GM18873 (cell line): Measurements from ENCODE around the gene UBAP1.
"Not testable (repeated sequence)": the region's sequence is repeated elsewhere in the genome, so short reads cannot be mapped to it uniquely, and the experiment has no call there.

Experiments used
- ATAC-seq: cut with Tn5 transposase; IDR thresholded peaks from one replicate; pipeline ENCODE4 v1.9.1; 2021; ENCODE audit warnings: mild to moderate bottlenecking, moderate library complexity, moderate number of reproducible peaks; ENCODE audit not compliant: unreplicated experiment, low FRiP score

UBAP1 gene

DNA sequence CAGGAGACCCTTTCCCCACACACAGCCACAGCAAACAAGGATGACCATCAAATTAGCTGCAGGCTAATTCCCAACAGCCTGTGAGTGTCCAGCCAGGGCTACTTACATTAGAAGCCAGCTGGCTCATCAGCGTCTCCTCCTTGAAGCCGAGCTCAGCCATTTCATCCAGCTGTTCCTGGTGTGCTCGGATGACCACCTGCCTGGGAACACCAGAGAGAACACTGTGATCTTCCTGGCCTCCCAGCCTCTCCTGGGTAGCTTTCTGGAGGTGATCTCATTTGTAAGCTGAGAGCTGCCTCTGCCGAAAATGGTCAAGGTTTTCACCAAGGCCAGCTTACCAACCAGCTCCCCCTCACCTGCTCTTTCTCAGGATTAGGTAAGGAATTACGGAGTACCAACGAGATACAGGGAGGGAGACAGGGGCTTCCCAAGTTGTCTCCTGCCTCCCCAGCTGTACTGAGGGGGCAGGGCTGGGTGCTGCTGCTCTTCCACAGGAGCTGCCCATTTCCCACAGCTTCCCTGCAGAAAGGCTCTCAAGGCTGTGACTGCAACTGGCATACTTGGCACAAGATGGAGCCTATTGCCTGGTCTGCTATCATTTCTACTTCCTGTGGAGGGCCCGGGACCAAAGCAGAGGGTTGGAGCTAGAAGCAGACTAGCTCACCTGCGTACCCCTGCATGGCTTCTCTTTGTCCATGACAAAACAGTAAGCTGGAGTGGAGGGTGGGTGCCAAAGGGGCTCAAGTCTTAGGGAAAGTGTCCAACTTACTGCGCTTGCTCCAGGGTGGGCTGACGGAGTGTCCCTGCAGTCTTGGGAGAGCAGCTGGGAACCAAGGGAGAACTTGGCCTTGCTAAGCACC, 76.4 kb downstream of the UBAP1 start:
- ATAC-seq, result no peak

DNA sequence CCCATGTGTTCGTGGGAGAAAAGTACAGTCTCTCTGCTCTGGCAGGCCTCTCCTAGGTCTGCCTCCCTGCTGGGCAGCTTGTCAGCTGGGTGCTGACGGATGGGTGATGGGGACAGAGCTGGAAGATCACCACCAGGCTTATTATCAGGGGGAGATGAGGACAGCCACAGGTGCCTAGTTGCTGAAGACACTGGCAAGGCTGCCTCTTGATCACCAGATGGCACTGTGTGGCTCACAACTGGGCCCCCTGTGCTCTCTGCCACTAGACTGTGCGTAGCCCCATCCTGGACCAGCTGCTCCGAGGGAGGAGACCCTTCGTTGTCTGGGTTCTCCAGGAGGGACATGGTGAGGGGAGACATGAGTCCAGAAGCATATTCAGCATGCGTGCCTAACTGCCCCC, 77.3 kb downstream of the UBAP1 start:
- no peak for ATAC-seq

- ATAC-seq, result no peak
Observed at GRCh38 chr9:34256987-34257585, 78.2 kb downstream of the UBAP1 start.

DNA sequence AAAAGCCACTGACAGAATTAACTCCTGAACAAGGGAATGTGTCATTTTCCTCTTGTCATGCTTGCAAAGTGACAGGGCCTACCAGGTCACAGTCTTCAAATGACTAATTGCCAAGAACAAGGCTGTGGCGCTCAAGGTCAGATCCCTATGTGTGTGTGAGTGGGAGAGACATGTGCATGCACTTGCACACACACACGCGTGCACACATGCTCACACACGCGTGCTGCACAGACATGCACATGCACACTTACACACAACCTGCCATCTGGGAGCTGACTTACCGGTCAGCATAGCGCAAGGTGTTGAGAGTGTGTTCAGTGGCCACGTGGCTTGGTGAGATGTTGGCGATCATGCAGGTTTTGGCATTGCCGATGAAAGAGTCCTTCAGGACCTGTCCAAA, 80.5 kb downstream of the UBAP1 start:
- no peak for ATAC-seq

- no peak for ATAC-seq
Observed at GRCh38 chr9:34262971-34263370, 84.1 kb downstream of the UBAP1 start.

DNA sequence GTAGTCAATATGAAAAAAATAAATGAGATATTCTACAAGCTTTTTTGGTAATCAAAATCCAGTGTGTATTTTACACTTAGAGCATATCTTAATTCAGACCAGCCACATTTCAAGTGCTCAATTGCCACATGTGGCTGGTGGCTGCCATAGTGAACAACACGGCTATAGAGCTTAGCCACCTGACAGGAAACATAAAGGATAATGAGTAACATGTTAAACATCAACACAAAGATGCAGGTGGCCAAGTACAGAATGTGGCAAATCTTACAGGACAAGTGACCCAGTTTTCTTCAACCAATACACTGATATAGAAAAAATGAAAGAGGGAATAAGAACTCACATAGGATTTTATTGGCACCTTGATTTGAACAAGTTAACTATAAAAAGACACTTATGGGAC, 88.8 kb downstream of the UBAP1 start:
- ATAC-seq, result no peak

- no peak for ATAC-seq
Observed at GRCh38 chr9:34271265-34272006, 92.6 kb downstream of the UBAP1 start.

DNA sequence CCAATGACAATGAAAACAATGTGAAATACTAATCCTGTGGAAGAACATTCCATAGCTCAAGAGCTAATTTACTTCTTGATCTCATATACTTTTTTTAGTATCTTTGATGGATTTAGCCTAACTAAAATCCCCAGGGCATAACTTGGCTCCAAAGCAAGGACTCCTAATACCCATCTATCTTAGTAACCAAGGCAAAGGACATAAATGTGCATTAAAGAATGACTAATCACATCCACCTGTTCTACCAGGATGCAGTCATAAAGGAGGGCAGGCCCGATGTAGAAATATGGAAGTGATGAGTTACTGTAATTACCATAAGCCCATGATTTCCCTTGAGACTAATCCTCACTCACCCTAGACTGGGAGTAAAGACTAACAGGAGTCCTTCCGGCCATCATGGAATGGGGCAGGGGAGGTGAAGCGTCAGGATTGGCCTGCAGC, 93.3 kb downstream of the UBAP1 start:
- ATAC-seq, result no peak

DNA sequence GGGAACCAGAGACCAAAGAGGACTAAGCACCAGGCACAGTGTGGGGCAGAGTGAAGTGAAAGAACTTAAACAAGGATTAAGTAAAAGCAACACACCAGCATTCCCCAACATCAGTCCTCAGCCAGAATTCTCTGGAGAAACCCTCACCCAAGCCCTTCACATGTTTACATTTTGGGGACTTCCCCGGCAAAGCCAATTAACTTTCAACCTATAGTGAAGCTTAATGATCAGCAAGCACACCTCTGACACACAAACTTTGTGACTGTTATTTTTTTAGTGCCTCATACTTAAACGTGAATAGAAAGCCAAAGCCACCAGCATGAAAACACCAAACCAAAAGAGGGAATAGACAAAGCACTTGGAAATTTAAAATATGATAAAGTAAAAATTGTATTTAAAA, 94.7 kb downstream of the UBAP1 start:
- ATAC-seq, result not testable (repeated sequence)

DNA sequence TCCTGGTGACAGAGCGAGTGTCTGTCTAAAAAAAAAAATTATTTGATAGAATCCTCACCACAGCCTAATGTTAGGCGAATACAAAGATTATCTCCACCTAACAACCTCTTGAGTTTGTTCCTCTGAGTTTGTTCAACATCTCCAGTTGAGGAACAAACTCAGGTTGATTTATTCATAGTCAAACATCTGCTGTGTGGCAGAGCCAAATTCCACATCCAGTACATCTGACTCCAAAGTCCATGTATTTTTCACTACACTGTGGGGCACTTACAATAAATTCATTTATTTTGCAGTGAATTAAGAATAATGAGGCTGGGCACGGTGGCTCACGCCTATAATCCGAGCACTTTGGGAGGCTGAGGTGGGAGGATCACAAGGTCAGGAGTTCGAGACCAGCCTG, 97.0 kb downstream of the UBAP1 start:
- ATAC-seq, result no peak

DNA sequence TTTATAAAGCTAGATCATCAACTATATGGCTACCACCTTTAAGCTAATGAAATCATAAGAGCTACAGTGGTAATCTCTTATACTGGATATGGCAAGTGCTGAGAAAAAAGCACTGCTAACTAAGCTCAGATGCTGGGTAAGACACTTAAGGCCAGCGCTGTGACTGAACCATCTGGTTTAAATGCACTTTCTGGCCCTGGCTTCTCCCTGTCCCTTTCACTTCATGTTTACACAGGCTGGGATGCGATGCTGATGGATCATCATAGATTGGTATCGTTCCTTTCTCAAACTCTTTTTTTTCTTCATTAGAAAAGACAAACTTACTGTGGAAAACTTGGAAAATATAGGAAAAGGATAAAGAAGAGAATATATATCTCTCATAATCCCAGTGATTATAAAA, 97.9 kb downstream of the UBAP1 start:
- no peak for ATAC-seq

- ATAC-seq, result no peak
Observed at GRCh38 chr9:34279411-34279810, 100.6 kb downstream of the UBAP1 start.

- ATAC-seq, result no peak
Observed at GRCh38 chr9:34282096-34282495, 103.3 kb downstream of the UBAP1 start.

- ATAC-seq, result no peak
Observed at GRCh38 chr9:34289159-34289558, 110.3 kb downstream of the UBAP1 start.

GRCh38 chr9:34291023-34291422, 112.2 kb downstream of the UBAP1 start:
- ATAC-seq, result no peak

GRCh38 chr9:34291423-34291822, 112.6 kb downstream of the UBAP1 start:
- ATAC-seq, result no peak

- no peak for ATAC-seq
Observed at GRCh38 chr9:34292552-34292951, 113.7 kb downstream of the UBAP1 start.

GRCh38 chr9:34301064-34301463, 122.2 kb downstream of the UBAP1 start:
- not testable (repeated sequence) for ATAC-seq
